Urothelium cell line (cell line): ENCODE data around the gene WDR49.

Source experiments
- DNase-seq: peaks from one replicate; pipeline ENCODE4 v3.0.0; 2011; ENCODE audit warnings: low spot score, mixed read lengths
- FAIRE-seq: peaks from 2 replicates; lab custom pipeline; 2011; peaks lifted over from hg19 to GRCh38; lab: Jason Lieb, UNC

WDR49 gene

GRCh38 chr3:167493244-167493643 lies 160.5 kb downstream of the WDR49 start:
- DNase-seq (no peak), FAIRE-seq (no peak)

- FAIRE-seq = no peak
Observed at GRCh38 chr3:167491621-167492020, 162.1 kb downstream of the WDR49 start.

GRCh38 chr3:167489571-167489970 lies 164.2 kb downstream of the WDR49 start:
- DNase-seq = no peak
- no peak for FAIRE-seq

More at GRCh38 chr3:167491621-167492020, 162.1 kb downstream of the WDR49 start:
- DNase-seq = no peak

GRCh38 chr3:167487556-167487955 lies 166.2 kb downstream of the WDR49 start:
- FAIRE-seq (no peak), DNase-seq (no peak)

- FAIRE-seq (no peak), DNase-seq (no peak)
Observed at GRCh38 chr3:167484551-167484950, 169.2 kb downstream of the WDR49 start.

GRCh38 chr3:167483708-167484475 lies 169.8 kb downstream of the WDR49 start:
- FAIRE-seq (no peak), DNase-seq (no peak)

- no peak for FAIRE-seq
- no peak for DNase-seq
Observed at GRCh38 chr3:167481164-167481563, 172.6 kb downstream of the WDR49 start.

GRCh38 chr3:167480748-167481147 lies 173.0 kb downstream of the WDR49 start:
- no peak for FAIRE-seq
- no peak for DNase-seq

- DNase-seq (no peak), FAIRE-seq (no peak)
Observed at GRCh38 chr3:167473863-167474262, 179.9 kb downstream of the WDR49 start, which contains the start of gene SERPINI2. TSS of gene SERPINI2 (minus strand) at chr3:167474042. CDS start at chr3:167471834, 2,208 bp downstream.

GRCh38 chr3:167469381-167469780 lies 184.4 kb downstream of the WDR49 start:
- DNase-seq = no peak
- FAIRE-seq = no peak

- no peak for DNase-seq
- FAIRE-seq = no peak
Observed at GRCh38 chr3:167467848-167468611, 185.7 kb downstream of the WDR49 start.

- DNase-seq (no peak), FAIRE-seq (no peak)
Observed at GRCh38 chr3:167466966-167467365, 186.8 kb downstream of the WDR49 start.

GRCh38 chr3:167456157-167456799 lies 197.5 kb downstream of the WDR49 start:
- DNase-seq = no peak
- no peak for FAIRE-seq

- FAIRE-seq (no peak), DNase-seq (no peak)
Observed at GRCh38 chr3:167453815-167454214, 199.9 kb downstream of the WDR49 start.

GRCh38 chr3:167451282-167451681 lies 202.5 kb downstream of the WDR49 start:
- DNase-seq (no peak), FAIRE-seq (no peak)

GRCh38 chr3:167450675-167451074 lies 203.1 kb downstream of the WDR49 start:
- DNase-seq = no peak
- no peak for FAIRE-seq

GRCh38 chr3:167450195-167450594 lies 203.5 kb downstream of the WDR49 start:
- FAIRE-seq = no peak
- DNase-seq = no peak

GRCh38 chr3:167445491-167445890 lies 208.3 kb downstream of the WDR49 start:
- FAIRE-seq = no peak

GRCh38 chr3:167441256-167441655 lies 212.5 kb downstream of the WDR49 start:
- FAIRE-seq (no peak), DNase-seq (no peak)

More at GRCh38 chr3:167445491-167445890, 208.3 kb downstream of the WDR49 start:
- DNase-seq = no peak

- FAIRE-seq (no peak), DNase-seq (no peak)
Observed at GRCh38 chr3:167437428-167438139, 216.2 kb downstream of the WDR49 start.
